ENCODE results near the gene CCDC183.

The CCDC183 gene

GRCh38 chr9:136845465-136846260 is 49.5 kb downstream of the CCDC183 start:
- in situ Hi-C loops (cut with MboI; ENCODE audit: low sequenced_read_pairs) = no loop called here

- in situ Hi-C loops (cut with MboI; ENCODE audit: low sequenced_read_pairs) = no loop called here
Observed at GRCh38 chr9:136846376-136847087, 50.4 kb downstream of the CCDC183 start.

GRCh38 chr9:136847088-136847825 is 51.1 kb downstream of the CCDC183 start:
- in situ Hi-C loops (cut with MboI; ENCODE audit: low sequenced_read_pairs) = no loop called here

- in situ Hi-C loops (cut with MboI; ENCODE audit: low sequenced_read_pairs) = no loop called here
Observed at GRCh38 chr9:136847826-136848392, 51.8 kb downstream of the CCDC183 start.

GRCh38 chr9:136848393-136849037 is 52.4 kb downstream of the CCDC183 start:
- in situ Hi-C loops (cut with MboI; ENCODE audit: low sequenced_read_pairs) = no loop called here

GRCh38 chr9:136849038-136849959 is 53.2 kb downstream of the CCDC183 start, which contains the start of gene PHPT1:
TSS of gene PHPT1 (plus strand) at chr9:136849409. CDS start at chr9:136849431, 22 bp downstream.
- in situ Hi-C loops (cut with MboI; ENCODE audit: low sequenced_read_pairs) = no loop called here

- in situ Hi-C loops (cut with MboI; ENCODE audit: low sequenced_read_pairs) = no loop called here
Observed at GRCh38 chr9:136849960-136850865, 54.1 kb downstream of the CCDC183 start.

- in situ Hi-C loops (cut with MboI; ENCODE audit: low sequenced_read_pairs) = no loop called here
Observed at GRCh38 chr9:136850866-136851775, 55.0 kb downstream of the CCDC183 start.

- in situ Hi-C loops (cut with MboI; ENCODE audit: low sequenced_read_pairs) = no loop called here
Observed at GRCh38 chr9:136851941-136852663, 56.0 kb downstream of the CCDC183 start, which contains the start of gene MAMDC4. TSS of gene MAMDC4 (plus strand) at chr9:136852346. CDS start at chr9:136852417, 71 bp downstream.

GRCh38 chr9:136852664-136853595 is 56.8 kb downstream of the CCDC183 start:
- in situ Hi-C loops (cut with MboI; ENCODE audit: low sequenced_read_pairs) = no loop called here

GRCh38 chr9:136853596-136854112 is 57.5 kb downstream of the CCDC183 start:
- in situ Hi-C loops (cut with MboI; ENCODE audit: low sequenced_read_pairs) = no loop called here

- in situ Hi-C loops (cut with MboI; ENCODE audit: low sequenced_read_pairs) = no loop called here
Observed at GRCh38 chr9:136854113-136854841, 58.1 kb downstream of the CCDC183 start.

GRCh38 chr9:136854842-136855460 is 58.8 kb downstream of the CCDC183 start:
- in situ Hi-C loops (cut with MboI; ENCODE audit: low sequenced_read_pairs) = no loop called here

GRCh38 chr9:136855461-136856078 is 59.4 kb downstream of the CCDC183 start:
- in situ Hi-C loops (cut with MboI; ENCODE audit: low sequenced_read_pairs) = no loop called here
